HG03442 (cell line): Measurements from ENCODE around the gene RPRD1B.
"Not testable (repeated sequence)": the region's sequence is repeated elsewhere in the genome, so short reads cannot be mapped to it uniquely, and the experiment has no call there.

ENCODE experiments used
- ATAC-seq: cut with Tn5 transposase; IDR thresholded peaks from one replicate; pipeline ENCODE4 v1.9.1; 2021; ENCODE audit warnings: mild to moderate bottlenecking, moderate library complexity; ENCODE audit not compliant: unreplicated experiment

Gene RPRD1B

GRCh38 chr20:38098952-38099351 lies 65.4 kb downstream of the RPRD1B start:
- ATAC-seq, result no peak

- ATAC-seq, result not testable (repeated sequence)
These were observed 68.7 kb downstream of the RPRD1B start for GRCh38 chr20:38102206-38102605.

GRCh38 chr20:38104285-38104684 lies 70.7 kb downstream of the RPRD1B start:
- ATAC-seq, result no peak

GRCh38 chr20:38106461-38106860 lies 72.9 kb downstream of the RPRD1B start:
- ATAC-seq, result no peak

- ATAC-seq, result not testable (repeated sequence)
These were observed 73.8 kb downstream of the RPRD1B start for GRCh38 chr20:38107386-38107785.

GRCh38 chr20:38107916-38108315 lies 74.4 kb downstream of the RPRD1B start:
- not testable (repeated sequence) for ATAC-seq

GRCh38 chr20:38108438-38108985 lies 75.0 kb downstream of the RPRD1B start:
- ATAC-seq, result no peak

GRCh38 chr20:38108986-38109541 lies 75.5 kb downstream of the RPRD1B start:
- ATAC-seq, result no peak

- ATAC-seq, result no peak
These were observed 76.3 kb downstream of the RPRD1B start for GRCh38 chr20:38109591-38110524.

GRCh38 chr20:38110525-38111178 lies 77.1 kb downstream of the RPRD1B start:
- no peak for ATAC-seq

- ATAC-seq, result no peak
These were observed 78.1 kb downstream of the RPRD1B start for GRCh38 chr20:38111366-38112232.

- ATAC-seq, result no peak
These were observed 78.8 kb downstream of the RPRD1B start for GRCh38 chr20:38112261-38112929.

- ATAC-seq, result no peak
These were observed 79.4 kb downstream of the RPRD1B start for GRCh38 chr20:38112930-38113294.

GRCh38 chr20:38113401-38114325 lies 80.1 kb downstream of the RPRD1B start:
- no peak for ATAC-seq

- ATAC-seq, result no peak
These were observed 80.8 kb downstream of the RPRD1B start for GRCh38 chr20:38114353-38114791.

- no peak for ATAC-seq
These were observed 81.7 kb downstream of the RPRD1B start for GRCh38 chr20:38115205-38115604.

- no peak for ATAC-seq
These were observed 82.3 kb downstream of the RPRD1B start for GRCh38 chr20:38115896-38116295.

- no peak for ATAC-seq
These were observed 83.0 kb downstream of the RPRD1B start for GRCh38 chr20:38116409-38117165.
